LoVo (cell line): ENCODE measurements around the gene ASB3.
A peak's percentile ranks its signal among the peaks of the same experiment; 100 is the strongest.
"Not testable (repeated sequence)": the region's sequence is repeated elsewhere in the genome, so short reads cannot be mapped to it uniquely, and the experiment has no call there.

Source experiments
- DNase-seq: peaks from one replicate; pipeline ENCODE4 v3.0.0-alpha.2; 2016; ENCODE audit warnings: low spot score

ASB3 gene, protein sequence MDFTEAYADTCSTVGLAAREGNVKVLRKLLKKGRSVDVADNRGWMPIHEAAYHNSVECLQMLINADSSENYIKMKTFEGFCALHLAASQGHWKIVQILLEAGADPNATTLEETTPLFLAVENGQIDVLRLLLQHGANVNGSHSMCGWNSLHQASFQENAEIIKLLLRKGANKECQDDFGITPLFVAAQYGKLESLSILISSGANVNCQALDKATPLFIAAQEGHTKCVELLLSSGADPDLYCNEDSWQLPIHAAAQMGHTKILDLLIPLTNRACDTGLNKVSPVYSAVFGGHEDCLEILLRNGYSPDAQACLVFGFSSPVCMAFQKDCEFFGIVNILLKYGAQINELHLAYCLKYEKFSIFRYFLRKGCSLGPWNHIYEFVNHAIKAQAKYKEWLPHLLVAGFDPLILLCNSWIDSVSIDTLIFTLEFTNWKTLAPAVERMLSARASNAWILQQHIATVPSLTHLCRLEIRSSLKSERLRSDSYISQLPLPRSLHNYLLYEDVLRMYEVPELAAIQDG

DNA sequence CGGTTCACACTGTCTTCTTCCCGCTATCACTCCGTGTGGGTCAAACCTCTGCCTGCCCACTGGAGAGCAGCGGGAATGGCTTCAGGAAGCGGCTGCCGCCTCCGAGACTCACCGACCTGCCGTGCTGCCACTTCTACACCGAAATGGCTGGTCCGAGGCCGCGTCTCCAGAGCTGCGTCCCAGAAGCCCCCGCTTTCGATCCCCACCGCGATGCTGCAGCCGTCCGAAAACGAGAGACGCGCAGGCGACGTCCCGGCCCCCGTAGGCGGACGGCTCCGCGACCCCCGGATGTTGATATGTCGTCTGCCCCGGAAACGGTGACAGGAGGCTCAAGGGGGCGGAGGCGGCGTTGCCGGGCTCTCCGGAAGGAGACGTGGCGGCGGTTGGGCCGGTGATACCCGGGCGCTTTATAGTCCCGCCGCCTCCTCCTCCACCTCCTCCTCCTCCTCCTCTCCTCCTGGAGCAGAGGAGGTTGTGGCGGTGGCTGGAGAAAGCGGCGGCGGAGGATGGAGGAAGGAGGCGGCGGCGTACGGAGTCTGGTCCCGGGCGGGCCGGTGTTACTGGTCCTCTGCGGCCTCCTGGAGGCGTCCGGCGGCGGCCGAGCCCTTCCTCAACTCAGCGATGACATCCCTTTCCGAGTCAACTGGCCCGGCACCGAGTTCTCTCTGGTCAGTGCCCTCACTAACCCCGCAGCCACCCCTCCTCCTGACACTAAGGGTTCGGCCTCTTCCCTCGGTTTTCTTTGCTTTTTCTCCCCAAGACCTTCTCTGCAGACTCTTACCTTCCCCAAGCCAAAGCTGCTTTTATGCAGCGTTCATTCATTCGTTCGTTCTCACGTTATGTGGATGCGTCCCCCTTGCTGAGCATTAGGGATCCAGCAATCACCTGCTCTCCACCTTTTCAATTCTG is at the start of gene ASB3, which contains the start of gene ERLEC1:
TSS of gene ASB3 (minus strand) at position 249 of the 909 bp plus-strand sequence. CDS start 21,381 bp downstream, outside the sequence.
TSS of gene ERLEC1 (plus strand) at position 340 of the 909 bp plus-strand sequence. CDS start at position 507, 167 bp downstream.
- peak; percentile 83 for DNase-seq

DNA sequence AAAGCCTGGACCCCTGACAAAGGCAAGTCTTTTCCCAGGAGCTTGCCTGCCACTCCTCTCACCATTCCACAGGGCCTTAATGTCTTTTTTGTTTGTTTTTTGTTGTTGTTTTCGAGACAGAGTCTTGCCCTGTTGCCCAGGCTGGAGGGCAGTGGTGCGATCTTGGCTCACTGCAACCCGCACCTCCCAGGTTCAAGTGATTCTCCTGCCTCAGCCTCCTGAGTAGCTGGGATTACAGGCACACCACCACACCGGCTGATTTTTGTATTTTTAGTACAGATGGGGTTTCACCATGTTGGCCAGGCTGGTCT is 43.2 kb upstream of the ASB3 start:
- not testable (repeated sequence) for DNase-seq

DNA sequence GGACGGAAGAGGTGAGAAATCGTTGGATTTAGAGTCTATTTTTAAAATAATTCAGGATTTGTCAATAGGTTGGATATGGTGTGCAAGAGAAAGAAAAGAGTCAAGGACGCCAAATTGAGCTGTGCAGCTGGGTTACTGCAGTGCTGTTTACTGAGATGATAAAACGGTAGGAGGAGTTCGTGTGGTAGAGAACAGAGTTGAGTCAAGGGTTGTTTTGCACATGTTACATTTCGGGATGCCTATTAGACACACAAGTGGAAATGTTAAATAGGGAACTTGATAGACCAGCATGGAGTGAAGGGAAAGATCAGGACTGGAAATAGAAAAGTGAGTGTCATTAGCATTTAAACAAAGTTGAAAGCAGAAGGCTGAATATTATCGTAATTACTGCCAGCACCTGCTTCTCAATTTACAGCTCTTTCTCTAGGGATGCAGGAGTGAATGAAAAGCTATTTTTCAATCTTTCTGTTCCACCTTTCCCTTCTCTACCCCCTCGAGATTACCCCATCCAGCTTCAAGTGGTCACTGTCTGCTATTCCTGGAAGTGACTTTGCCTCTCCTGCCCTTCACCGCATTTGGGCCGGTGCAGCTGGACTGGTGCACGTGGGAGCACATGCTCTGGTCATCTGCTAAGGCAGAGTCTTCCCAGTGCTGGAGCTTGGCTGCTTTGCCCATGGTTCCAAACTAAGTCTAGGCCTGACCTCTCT is 42.7 kb upstream of the ASB3 start:
- DNase-seq = no peak

DNA sequence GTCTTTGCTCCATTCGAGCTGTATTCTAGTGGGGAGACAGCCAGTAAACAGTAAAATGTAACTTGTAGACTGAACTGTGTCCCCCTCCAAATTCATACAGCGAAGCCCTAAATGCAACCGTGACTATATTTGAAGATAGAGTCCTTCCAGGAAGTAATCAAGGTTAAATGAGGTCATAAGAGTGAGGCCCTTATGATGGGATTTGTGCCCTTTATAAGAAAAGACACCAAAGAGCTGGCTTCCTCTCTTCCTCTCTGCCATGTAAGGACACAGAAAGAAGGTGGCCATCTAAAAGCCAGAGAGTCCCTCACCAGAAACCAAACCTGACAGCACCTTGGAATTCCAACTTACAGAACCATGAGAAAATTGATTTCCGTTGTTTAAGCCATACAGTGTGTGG is 41.6 kb upstream of the ASB3 start:
- DNase-seq = no peak

DNA sequence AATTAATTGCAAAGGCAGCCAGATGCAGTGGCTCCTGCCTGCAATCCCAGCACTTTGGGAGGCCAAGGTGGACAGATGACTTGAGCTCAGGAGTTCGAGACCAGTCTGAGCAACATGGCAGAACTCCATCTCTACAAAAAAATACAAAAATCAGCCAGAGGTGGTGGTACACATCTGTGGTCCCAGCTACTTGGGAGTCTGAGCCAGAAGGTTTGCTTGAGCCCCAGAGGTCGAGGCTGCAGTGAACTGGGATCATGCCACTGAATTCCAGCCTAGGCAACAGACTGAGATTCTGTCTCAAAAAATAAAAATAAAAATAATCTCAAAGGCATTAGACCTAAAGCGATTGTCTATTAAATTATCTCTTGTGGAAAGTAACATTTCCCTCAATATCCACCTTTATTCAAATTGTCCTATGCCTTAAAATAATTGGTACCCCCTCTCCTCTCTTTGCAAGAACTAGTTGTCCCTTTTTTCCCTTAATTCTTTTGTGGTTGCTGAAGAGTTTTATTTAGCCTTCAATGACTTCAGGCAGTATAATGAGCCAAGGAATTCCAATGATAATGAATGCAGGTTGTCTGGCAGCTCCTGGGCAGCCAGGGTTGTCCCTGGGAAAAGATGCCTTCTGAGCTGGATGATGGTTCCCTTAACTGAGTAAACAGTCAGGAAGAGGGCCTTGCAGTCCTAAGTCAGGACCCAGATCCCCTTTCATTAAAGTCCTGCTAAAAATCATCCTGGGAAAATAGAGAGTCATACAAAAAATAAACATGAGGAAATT is 40.8 kb upstream of the ASB3 start:
- DNase-seq = no peak

DNA sequence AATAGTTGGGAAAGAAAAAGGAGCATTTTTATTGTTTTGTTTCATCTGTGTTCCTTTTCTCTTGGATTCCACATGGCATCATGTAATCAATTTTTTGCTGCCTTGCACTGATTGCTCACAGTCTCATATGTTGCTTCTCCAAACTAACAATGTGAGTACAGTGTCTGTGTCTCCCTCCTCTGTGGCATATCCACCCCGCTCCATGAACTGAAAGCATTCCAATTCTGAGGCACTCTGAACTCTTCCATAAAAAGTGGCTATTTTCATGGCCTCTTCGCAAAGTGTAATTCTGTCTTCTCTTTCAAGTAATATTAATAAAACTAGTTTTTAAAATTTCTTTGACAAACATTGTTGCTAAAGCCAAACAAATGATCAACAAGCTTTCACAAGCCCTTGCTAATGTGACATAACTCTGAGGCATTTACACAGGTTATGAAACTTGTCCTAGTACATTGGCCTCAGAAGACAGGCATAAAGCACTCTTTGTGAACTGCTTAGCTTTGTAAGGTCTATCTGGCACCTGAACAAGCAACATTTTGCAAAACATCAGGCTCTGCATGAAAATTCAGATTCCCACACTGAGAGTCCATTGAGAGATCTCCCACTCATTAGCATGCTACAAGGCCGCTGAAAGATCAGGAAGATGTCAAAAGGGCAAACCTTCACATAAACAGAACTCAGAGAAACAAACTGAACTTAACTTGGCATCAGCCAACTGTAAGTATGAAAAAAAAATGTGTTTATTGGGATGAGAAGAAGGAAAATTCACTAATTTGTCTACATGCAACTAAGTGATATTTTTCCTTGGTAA is 40.0 kb upstream of the ASB3 start:
- no peak for DNase-seq

DNA sequence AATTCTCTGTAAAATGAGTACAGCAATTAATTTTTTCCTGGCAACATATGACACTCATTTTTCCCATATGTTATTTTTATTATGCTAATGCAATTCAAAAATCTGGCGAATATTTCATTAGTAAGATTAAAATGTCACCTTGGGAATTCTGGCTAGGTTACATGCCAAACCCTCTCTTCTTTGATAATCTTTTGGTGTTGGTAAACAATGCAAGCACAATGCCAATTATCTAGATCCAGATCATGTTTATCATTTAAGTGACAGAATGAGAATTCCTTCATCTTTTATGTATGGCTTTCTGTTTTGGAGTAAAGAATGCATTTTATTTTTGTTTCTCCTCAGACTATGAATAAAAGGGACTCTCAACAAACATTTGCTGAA is 39.3 kb upstream of the ASB3 start:
- no peak for DNase-seq

DNA sequence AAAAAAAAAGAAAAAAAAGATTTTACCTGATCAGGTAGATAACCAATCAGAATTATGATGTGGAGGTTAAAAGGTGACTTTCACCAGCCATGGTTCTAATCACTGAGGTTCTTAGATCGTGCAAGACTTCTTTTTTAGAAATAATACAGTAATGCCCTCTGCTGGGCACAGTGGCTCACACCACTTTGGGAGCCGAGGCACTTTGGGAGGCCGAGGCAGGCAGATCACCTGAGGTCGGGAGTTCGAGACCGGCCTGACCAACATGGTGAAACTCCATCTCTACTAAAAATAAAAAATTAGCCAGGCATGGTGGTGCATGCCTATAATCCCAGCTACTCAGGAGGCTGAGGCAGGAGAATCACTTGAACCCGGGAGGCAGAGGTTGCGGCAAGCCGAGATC is 36.9 kb upstream of the ASB3 start:
- not testable (repeated sequence) for DNase-seq

DNA sequence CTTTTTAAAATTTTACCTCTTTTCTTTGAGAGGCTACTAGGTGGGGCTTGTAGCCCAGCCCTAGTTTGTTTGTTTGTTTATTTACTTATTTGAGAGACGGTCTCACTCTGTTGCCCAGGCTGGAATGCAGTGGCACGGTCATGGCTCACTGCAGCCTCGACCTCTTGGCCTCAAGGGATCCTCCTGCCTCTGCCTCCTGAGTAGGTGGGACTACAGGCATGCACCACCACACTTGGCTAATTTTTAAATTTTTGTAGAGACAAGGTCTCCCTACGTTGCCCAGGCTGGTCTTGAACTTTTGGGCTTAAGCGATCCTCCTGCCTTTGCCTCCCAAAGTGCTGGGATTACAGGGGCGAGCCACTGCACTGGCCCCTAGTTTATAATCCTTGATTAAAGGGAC is 35.1 kb upstream of the ASB3 start:
- DNase-seq = no peak

DNA sequence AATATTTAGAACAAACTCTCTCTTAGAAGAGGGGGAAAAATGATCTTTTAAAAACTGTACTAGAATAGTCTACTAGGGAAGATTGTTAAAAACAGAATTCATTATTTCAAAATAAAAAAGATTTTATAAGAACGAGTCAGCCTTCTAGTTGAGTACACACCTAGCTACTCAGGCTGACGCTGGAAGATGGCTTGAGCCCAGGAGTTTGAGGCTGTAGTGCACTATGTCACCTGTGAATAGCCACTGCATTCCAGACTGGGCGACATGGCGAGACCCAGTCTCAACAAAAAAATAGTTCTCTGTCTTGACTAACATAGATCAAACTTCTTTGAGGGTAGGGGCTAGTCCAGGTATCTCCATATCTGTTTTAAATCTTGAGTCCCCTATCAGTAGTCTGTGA is 34.0 kb upstream of the ASB3 start:
- DNase-seq = no peak

DNA sequence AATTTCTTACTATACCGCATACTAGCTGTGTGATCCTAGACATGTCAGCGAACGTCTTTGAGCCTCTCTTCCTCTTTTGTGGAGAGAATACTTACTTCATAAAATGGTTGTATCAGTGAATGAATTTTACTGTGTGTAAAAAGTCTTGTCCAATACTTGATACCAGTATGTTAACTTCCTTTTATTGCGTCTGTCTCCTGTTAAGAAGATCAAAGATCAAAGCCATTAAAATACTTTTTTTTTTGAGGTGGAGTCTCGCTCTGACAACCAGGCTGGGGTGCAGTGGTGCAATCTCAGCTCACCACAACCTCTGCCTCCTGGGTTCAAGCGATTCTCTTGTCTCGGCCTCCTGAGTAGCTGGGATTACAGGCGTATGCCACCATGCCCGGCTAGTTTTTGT is 33.3 kb upstream of the ASB3 start:
- no peak for DNase-seq

DNA sequence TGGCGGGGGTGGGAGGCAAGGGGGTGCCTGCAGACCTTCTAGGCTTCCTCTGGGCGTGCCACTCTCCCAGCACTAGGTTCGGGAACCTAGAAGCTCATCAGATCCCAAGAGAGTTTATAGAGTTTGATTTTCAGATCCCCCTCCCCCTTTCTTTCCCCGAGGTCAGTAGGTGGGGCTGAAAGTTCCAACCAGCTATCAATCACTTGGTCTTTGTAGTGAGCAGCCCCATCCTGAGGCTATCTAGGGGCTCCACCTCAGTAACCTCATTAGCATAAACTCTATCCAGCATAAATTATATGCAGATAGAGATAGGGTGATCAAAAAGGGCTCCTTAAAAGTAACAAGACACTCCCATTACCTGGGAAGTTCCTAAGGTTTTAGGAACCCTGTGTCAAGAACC is 32.9 kb upstream of the ASB3 start:
- no peak for DNase-seq

DNA sequence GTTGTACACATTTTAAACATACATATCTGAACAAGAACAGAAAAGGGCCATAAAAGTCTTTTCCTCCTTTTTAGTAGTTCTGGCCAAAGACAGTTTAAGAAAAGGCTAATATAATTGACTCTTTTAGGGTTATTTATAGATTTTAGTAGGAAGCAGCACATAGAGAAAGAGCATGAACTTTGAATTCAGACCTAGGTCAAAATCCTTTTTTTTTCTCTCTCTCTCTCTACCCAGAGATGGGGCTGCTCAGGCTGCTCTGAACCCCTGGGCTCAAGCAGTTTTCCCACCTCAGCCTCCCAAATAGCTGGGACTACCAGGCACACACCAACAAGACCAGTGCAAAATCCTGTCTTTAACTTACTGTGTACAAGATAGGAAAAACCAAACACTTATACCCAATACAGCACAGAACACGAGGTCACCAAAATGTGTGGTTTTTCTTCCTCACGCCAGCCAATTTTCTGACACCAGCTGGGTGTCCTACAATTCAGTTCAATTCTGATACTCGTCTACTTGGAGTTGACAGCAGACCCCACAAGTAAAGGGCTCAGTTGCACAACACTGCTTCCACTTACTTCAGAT is 32.2 kb upstream of the ASB3 start:
- no peak for DNase-seq

DNA sequence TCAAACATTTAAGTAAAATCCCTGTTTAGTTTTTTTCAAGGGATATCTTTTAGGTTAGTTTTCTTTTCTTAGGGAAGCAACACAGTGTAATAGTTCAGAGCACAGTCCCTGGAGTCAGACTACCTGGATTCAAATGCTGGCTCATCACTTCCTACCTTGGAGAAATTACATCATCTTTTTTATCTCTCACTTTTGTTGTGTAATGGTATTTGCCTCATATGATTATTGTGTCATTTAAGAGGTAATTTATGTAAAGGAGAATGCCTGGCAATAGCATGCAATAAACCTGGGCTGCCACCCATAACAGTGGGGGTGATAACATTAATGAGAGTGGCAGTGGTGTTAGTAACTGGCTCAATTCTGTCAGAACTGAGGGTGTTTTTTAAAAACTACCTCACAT is 26.4 kb upstream of the ASB3 start:
- no peak for DNase-seq

DNA sequence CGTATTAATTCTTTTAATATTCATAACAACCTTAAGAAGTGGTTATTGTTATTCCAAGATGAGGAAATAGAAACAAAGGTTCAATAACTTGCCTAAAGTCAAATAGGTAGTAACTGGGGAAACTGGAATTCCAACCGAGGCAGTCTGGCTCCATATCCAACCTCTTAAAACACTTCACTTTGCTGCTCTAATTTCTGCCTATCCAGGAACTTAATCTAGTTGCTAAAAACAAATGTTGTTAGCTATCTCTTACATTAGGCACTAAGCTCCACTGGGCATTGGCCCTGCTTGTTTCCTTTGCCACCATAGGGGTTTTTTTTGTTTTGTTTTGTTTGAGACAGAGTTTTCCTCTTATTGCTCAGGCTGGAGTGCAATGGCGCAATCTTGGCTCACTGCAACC is 24.8 kb upstream of the ASB3 start:
- no peak for DNase-seq

DNA sequence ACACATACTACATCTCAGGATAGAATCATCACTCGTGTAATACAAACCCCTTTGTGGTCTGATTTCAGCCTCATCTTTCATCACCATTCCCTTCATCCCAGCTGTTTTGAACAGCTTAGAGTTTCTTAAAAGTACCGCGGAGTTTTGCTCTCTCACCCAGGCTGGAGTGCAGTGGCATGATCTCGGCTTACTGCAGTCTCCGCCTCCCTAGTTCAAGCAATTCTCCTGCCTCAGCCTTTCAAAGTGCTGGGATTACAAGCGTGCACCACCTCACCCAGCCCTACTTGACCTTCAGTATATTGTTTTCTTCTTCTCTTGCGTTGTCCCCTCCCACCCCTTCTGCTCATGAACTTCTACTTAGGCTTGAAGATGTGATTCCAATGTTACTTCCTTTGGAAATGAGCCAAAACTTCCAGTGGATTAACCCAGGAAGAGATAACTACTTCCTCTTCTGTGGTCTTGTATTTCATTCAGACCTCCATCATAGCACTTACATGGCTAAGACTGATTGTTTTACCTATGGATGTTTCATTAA is 15.9 kb upstream of the ASB3 start:
- DNase-seq = no peak

DNA sequence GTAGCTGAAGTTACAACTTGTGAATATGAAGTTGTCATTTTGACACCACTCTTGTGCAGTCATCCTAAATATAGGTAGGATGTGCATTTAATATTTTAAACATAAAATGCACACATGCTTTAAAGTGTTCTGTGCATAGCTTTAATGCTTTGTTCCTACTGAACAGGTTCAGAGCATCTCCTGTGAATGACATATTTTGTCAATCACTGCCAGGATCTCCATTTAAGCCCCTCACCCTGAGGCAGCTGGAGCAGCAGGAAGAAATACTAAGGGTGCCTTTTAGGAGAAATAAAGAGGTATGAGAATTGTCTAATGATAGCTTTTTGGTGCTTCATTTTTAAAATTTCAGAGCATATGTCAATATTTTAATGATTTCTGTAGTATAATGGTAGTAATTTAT is 14.8 kb upstream of the ASB3 start:
- no peak for DNase-seq

DNA sequence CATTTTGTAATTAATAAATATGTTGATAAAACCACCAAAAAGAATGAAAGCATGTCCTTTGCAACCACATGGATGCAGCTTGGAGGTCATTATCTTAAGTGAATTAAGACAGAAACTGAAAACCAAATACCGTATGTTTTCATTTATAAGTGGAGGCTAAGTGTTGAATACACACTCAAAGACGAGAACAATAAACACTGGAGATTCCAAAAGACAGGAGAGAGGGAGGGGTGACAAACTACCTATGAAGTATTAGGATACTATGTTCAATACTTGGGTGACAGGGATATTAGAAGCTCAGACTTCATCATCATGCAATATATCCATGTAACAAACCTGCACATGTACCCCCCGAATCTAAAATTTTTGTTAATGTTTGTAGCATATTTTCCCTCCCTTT is 7.1 kb upstream of the ASB3 start:
- DNase-seq = no peak

DNA sequence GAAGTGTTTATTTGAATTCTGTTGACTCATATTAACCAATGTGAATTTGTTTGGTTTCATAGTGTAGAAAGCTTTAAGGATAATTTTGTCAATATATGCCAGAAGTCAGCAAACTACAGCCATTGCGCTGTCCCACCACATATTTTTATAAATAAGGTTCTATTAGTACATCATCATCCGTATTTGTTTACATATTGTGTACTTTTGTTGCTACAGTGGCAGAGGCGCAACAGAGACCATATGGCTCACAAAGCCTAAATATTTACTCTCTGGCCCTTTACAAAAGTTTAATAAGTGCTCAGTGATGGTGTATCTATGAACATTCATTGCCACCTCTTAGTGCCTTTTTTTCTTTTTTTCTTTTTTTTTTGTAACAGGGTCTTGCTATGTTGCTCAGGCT is 6.5 kb upstream of the ASB3 start:
- DNase-seq = no peak
